Naive B cell (primary cell): ENCODE data around the gene NOP56. TPM values are rescaled to one million over a fixed set of nuclear protein-coding genes. Genes with fewer than 3 reads are reported as not detected.
A peak's percentile ranks its signal among the peaks of the same experiment; 100 is the strongest.

ENCODE experiments used
- ATAC-seq, 2 donors: fragments of 150-1000 bp; cut with Tn5 transposase; 2 replicates each; pipeline ENCODE4 v1.10.0; 2021; ENCODE audit warnings: low read depth in 2 of 2, mild to moderate bottlenecking in 2 of 2, moderate library complexity in 2 of 2
- DNase-seq: peaks from one replicate; pipeline ENCODE4 v3.0.0; 2022
- H3K27ac Mint-ChIP-seq, 6 donors: one replicate each; pipeline ENCODE4 v1.8.0; 2020 to 2022; ENCODE audit warnings: mild to moderate bottlenecking in 6 of 6, mixed read lengths in 6 of 6, moderate library complexity in 5 of 6, inconsistent platforms in 2 of 6
- H3K27me3 Mint-ChIP-seq, 3 donors: one replicate each; pipeline ENCODE4 v1.8.0; 2021 to 2022; ENCODE audit warnings: mixed read lengths in 3 of 3, mild to moderate bottlenecking in 1 of 3
- H3K36me3 Mint-ChIP-seq, 2 donors: one replicate each; pipeline ENCODE4 v1.8.0; 2020 to 2022; ENCODE audit warnings: mixed read lengths in 2 of 2, inconsistent platforms in 1 of 2, mild to moderate bottlenecking in 1 of 2
- H3K4me1 Mint-ChIP-seq, 3 donors: one replicate each; pipeline ENCODE4 v1.8.0; 2020 to 2022; ENCODE audit warnings: mixed read lengths in 3 of 3, inconsistent platforms in 1 of 3, mild to moderate bottlenecking in 1 of 3, moderate library complexity in 1 of 3
- H3K4me3 Mint-ChIP-seq, 8 donors: one replicate each; pipeline ENCODE4 v1.8.0; 2020 to 2022; ENCODE audit warnings: mild to moderate bottlenecking in 8 of 8, mixed read lengths in 8 of 8, moderate library complexity in 8 of 8, inconsistent platforms in 2 of 8
- H3K9me3 Mint-ChIP-seq, 7 donors: one replicate each; pipeline ENCODE4 v1.8.0; 2020 to 2022; ENCODE audit warnings: mixed read lengths in 7 of 7, mild to moderate bottlenecking in 5 of 7, inconsistent platforms in 2 of 7, moderate library complexity in 1 of 7
- polyA plus RNA-seq, 6 donors: library from polyadenylated mRNA; unstranded; fragments of 300-500 nt; fragmentation: Illumina TruSeq; gene quantifications; one replicate each; pipeline ENCODE4 v1.2.3, GENCODE V29; 2021; ENCODE audit warnings: low read depth in 6 of 6

NOP56 gene
- polyA plus RNA-seq, 6 donors from 2014 or later = 67.7 to 115 (median 95.8) TPM

GRCh38 chr20:2619961-2620595, 32.4 kb upstream of the NOP56 start:
- H3K27ac Mint-ChIP-seq = no peak overlapping the region
- H3K4me1 Mint-ChIP-seq = peaks cover 4 to 11% (median 9%) of the 10 kb centered on the region in 3 donors
- peaks cover 12 to 14% of the 10 kb centered on the region in 2 donors for H3K36me3 Mint-ChIP-seq
- H3K9me3 Mint-ChIP-seq = peaks cover 3 to 19% (median 7%) of the 10 kb centered on the region in 7 donors
- ATAC-seq (no peak), DNase-seq (no peak)
- H3K27me3 Mint-ChIP-seq = peaks cover 19 to 54% (median 48%) of the 10 kb centered on the region in 3 donors
- H3K4me3 Mint-ChIP-seq = peak overlapping the region in 1 of 8 donors; percentile 42

GRCh38 chr20:2624190-2624589, 28.2 kb upstream of the NOP56 start:
- no peak overlapping the region for H3K4me3 Mint-ChIP-seq
- peaks cover 31 to 57% (median 48%) of the 10 kb centered on the region in 3 donors for H3K27me3 Mint-ChIP-seq
- H3K36me3 Mint-ChIP-seq = peaks cover 11 to 19% of the 10 kb centered on the region in 2 donors
- no peak overlapping the region for H3K27ac Mint-ChIP-seq
- H3K9me3 Mint-ChIP-seq = peaks cover 8 to 37% (median 18%) of the 10 kb centered on the region in 7 donors
- no peak for DNase-seq
- no peak for ATAC-seq
- H3K4me1 Mint-ChIP-seq = no peaks in the 10 kb centered on the region

GRCh38 chr20:2625062-2625461, 27.4 kb upstream of the NOP56 start:
- ATAC-seq = no peak
- no peak for DNase-seq
- Mint-ChIP-seq H3K9me3 (peaks cover 4 to 33% (median 14%) of the 10 kb centered on the region in 7 donors), H3K27me3 (peaks cover 25 to 48% (median 39%) of the 10 kb centered on the region in 3 donors), H3K36me3 (peaks cover 5 to 10% of the 10 kb centered on the region in 2 donors), H3K4me1 (no peaks in the 10 kb centered on the region), H3K4me3 (no peak overlapping the region), H3K27ac (no peak overlapping the region)

- no peak for DNase-seq
- Mint-ChIP-seq H3K4me1 (no peaks in the 10 kb centered on the region), H3K36me3 (peaks cover 7 to 16% of the 10 kb centered on the region in 2 donors), H3K9me3 (peaks cover 12 to 45% (median 25%) of the 10 kb centered on the region in 7 donors), H3K27ac (no peak overlapping the region), H3K27me3 (peaks cover 25 to 49% (median 37%) of the 10 kb centered on the region in 3 donors), H3K4me3 (no peak overlapping the region)
- ATAC-seq = no peak
Observed at GRCh38 chr20:2626853-2627541, 25.4 kb upstream of the NOP56 start.

GRCh38 chr20:2631228-2631627, 21.2 kb upstream of the NOP56 start:
- H3K4me1 Mint-ChIP-seq = no peaks in the 10 kb centered on the region
- peaks cover 9 to 52% (median 28%) of the 10 kb centered on the region in 7 donors for H3K9me3 Mint-ChIP-seq
- no peak overlapping the region for H3K4me3 Mint-ChIP-seq
- ATAC-seq = no peak
- peaks cover 7 to 13% of the 10 kb centered on the region in 2 donors for H3K36me3 Mint-ChIP-seq
- H3K27me3 Mint-ChIP-seq = peaks cover 32 to 56% (median 38%) of the 10 kb centered on the region in 3 donors
- no peak for DNase-seq
- H3K27ac Mint-ChIP-seq = no peak overlapping the region

- ATAC-seq (no peak), DNase-seq (no peak)
- H3K9me3 Mint-ChIP-seq = peaks cover 8 to 38% (median 20%) of the 10 kb centered on the region in 7 donors
- H3K4me3 Mint-ChIP-seq = no peak overlapping the region
- H3K27me3 Mint-ChIP-seq = peaks cover 20 to 43% (median 41%) of the 10 kb centered on the region in 3 donors
- no peak overlapping the region for H3K27ac Mint-ChIP-seq
- no peaks in the 10 kb centered on the region for H3K4me1 Mint-ChIP-seq
- peaks cover 7 to 10% of the 10 kb centered on the region in 2 donors for H3K36me3 Mint-ChIP-seq
Observed at GRCh38 chr20:2633381-2633780, 19.1 kb upstream of the NOP56 start.

- Mint-ChIP-seq H3K36me3 (peaks cover 0 to 6% of the 10 kb centered on the region in 2 donors), H3K9me3 (peaks cover 0 to 12% (median 0%) of the 10 kb centered on the region in 7 donors), H3K27ac (peak overlapping the region in 1 of 6 donors; percentile 33), H3K27me3 (peaks cover 13 to 30% (median 24%) of the 10 kb centered on the region in 3 donors), H3K4me1 (no peaks in the 10 kb centered on the region), H3K4me3 (no peak overlapping the region)
- no peak for DNase-seq
- ATAC-seq = no peak
Observed at GRCh38 chr20:2637246-2637645, 15.2 kb upstream of the NOP56 start.

- Mint-ChIP-seq H3K36me3 (peaks cover 0 to 6% of the 10 kb centered on the region in 2 donors), H3K27me3 (peaks cover 0 to 8% (median 0%) of the 10 kb centered on the region in 3 donors), H3K4me3 (no peak overlapping the region), H3K9me3 (peaks cover 0 to 2% (median 0%) of the 10 kb centered on the region in 7 donors), H3K27ac (no peak overlapping the region), H3K4me1 (no peaks in the 10 kb centered on the region)
- ATAC-seq (no peak), DNase-seq (no peak)
Observed at GRCh38 chr20:2640260-2640659, 12.2 kb upstream of the NOP56 start.

GRCh38 chr20:2640899-2641298, 11.5 kb upstream of the NOP56 start:
- Mint-ChIP-seq H3K4me3 (no peak overlapping the region), H3K27ac (peak overlapping the region in 2 of 6 donors; percentile 57 to 60), H3K36me3 (peaks cover 0 to 6% of the 10 kb centered on the region in 2 donors), H3K9me3 (peaks cover 0 to 2% (median 0%) of the 10 kb centered on the region in 7 donors), H3K27me3 (peaks cover 0 to 8% (median 0%) of the 10 kb centered on the region in 3 donors), H3K4me1 (no peaks in the 10 kb centered on the region)
- DNase-seq (no peak), ATAC-seq (no peak)

GRCh38 chr20:2643708-2644107, 8.7 kb upstream of the NOP56 start:
- ATAC-seq = no peak
- Mint-ChIP-seq H3K4me3 (no peak overlapping the region), H3K27me3 (no peaks in the 10 kb centered on the region), H3K9me3 (no peaks in the 10 kb centered on the region), H3K36me3 (peaks cover 0 to 6% of the 10 kb centered on the region in 2 donors), H3K4me1 (peaks cover 0 to 4% (median 0%) of the 10 kb centered on the region in 3 donors), H3K27ac (no peak overlapping the region)
- no peak for DNase-seq

GRCh38 chr20:2652724-2653555, 508 bp downstream of the NOP56 start:
- H3K36me3 Mint-ChIP-seq = peaks cover 22 to 25% of the 10 kb centered on the region in 2 donors

GRCh38 chr20:2653556-2654383, 1.3 kb downstream of the NOP56 start:
- no peak for ATAC-seq
- Mint-ChIP-seq H3K4me1 (peaks cover 16 to 47% (median 34%) of the 10 kb centered on the region in 3 donors), H3K9me3 (peaks cover 0 to 2% (median 0%) of the 10 kb centered on the region in 7 donors), H3K27me3 (no peaks in the 10 kb centered on the region), H3K4me3 (peak overlapping the region; percentile 88 to 95 (median 90)), H3K27ac (peak overlapping the region; percentile 89 to 97 (median 96)), H3K36me3 (peaks cover 23 to 30% of the 10 kb centered on the region in 2 donors)
- no peak for DNase-seq

More at GRCh38 chr20:2652724-2653555, 508 bp downstream of the NOP56 start:
- DNase-seq (no peak), ATAC-seq (peak; percentile 65 to 69)
- Mint-ChIP-seq H3K4me1 (peaks cover 13 to 45% (median 32%) of the 10 kb centered on the region in 3 donors), H3K9me3 (peaks cover 0 to 2% (median 0%) of the 10 kb centered on the region in 7 donors), H3K27ac (peak overlapping the region; percentile 72 to 97 (median 96)), H3K4me3 (peak overlapping the region; percentile 88 to 95 (median 90)), H3K27me3 (no peaks in the 10 kb centered on the region)
